Measurements from ENCODE around the gene GSTM2.
"Not testable (repeated sequence)": the region's sequence is repeated elsewhere in the genome, so short reads cannot be mapped to it uniquely, and the experiment has no call there.

- TF ChIP-seq POLR2A, CTCF (IDR thresholded peaks at IDR 0.05): not testable (repeated sequence)
These were observed 2.1 kb downstream of the GSTM2 start for GRCh38 chr1:109669949-109670302.

All from testis (tissue), 2 donors.